Stimulated activated CD4-positive, alpha-beta T cell treated with anti-CD3 and anti-CD28 coated beads, TNF-alpha, amount 100 ng/mL, for 48 hours (primary cell): ENCODE measurements around the gene MST1.

Experiments
- DNase-seq, 3 donors: peaks; one replicate each; pipeline ENCODE4 v3.0.0-alpha.2; 2020; ENCODE audit warnings: low read depth in 3 of 3

MST1 gene

GRCh38 chr3:49656541-49657112 lies 32.6 kb downstream of the MST1 start:
- DNase-seq = no peak

DNA sequence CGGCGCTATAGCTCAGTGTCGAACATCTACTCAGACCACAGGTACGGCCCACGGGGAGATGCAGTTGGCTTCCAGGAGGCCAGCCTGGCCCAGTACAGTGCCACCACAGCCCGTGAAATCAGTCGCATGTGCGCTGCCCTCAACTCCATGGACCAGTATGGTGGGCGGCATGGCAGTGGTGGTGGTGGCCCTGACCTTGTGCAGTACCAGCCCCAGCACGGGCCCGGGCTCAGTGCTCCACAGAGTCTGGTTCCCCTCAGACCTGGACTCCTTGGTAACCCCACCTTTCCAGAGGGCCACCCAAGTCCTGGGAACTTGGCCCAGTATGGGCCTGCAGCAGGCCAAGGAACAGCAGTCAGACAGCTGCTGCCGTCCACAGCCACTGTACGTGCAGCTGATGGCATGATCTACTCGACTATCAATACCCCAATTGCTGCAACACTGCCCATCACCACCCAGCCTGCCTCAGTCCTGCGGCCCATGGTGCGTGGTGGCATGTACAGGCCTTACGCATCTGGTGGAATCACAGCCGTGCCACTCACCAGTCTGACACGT lies 33.5 kb downstream of the MST1 start:
- no peak for DNase-seq

GRCh38 chr3:49654955-49655556 lies 34.2 kb downstream of the MST1 start:
- DNase-seq = no peak

- DNase-seq = no peak
Observed at GRCh38 chr3:49654176-49654825, 35.0 kb downstream of the MST1 start.

GRCh38 chr3:49653621-49654020 lies 35.7 kb downstream of the MST1 start:
- DNase-seq = no peak

DNA sequence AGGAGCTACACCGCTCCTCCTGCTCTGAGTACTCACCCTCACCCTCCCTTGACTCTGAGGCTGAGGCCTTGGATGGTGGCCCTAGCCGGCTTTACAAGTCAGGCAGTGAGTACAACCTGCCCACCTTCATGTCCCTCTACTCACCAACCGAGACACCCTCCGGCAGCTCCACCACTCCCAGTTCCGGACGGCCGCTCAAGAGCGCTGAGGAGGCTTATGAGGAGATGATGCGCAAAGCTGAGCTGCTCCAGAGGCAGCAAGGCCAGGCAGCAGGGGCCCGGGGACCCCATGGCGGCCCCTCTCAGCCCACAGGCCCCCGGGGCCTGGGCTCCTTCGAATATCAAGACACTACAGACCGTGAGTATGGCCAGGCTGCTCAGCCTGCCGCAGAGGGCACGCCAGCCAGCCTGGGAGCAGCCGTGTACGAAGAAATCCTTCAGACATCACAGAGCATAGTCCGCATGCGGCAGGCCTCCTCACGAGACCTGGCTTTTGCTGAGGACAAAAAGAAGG lies 36.3 kb downstream of the MST1 start:
- DNase-seq = no peak

- no peak for DNase-seq
Observed at GRCh38 chr3:49652218-49652902, 36.9 kb downstream of the MST1 start.

DNA sequence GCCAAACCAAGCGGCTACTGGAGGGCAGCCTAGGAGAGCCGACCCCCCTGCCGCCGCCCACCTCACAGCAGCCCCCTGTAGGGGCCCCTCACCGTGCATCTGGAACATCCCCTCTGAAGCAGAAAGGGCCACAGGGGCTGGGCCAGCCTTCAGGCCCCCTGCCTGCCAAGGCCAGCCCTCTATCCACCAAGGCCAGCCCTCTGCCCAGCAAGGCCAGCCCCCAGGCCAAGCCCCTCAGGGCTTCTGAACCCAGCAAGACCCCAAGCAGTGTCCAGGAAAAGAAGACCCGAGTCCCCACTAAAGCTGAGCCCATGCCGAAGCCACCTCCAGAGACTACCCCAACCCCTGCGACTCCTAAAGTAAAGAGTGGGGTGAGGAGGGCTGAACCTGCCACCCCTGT lies 38.6 kb downstream of the MST1 start:
- no peak for DNase-seq

DNA sequence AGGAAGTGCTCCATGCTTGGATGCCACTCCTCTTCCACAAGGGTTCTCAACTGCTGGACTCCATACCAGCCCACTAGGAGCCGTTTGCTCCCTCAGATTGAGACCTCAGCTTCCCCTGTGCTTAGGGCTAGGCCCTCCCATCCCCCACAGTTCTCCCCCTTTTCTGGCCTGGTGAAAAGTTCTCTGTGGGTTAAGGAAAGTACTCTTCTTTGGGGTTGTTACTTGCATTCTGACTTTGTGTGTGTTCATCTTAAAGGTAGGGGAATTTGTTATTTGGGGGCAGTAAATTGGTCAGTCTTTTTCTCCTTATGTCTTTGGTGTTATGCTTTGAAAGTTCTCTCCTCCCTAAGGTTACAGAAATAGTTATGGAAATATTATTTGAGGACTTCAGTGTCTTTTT lies 39.1 kb downstream of the MST1 start:
- no peak for DNase-seq

DNA sequence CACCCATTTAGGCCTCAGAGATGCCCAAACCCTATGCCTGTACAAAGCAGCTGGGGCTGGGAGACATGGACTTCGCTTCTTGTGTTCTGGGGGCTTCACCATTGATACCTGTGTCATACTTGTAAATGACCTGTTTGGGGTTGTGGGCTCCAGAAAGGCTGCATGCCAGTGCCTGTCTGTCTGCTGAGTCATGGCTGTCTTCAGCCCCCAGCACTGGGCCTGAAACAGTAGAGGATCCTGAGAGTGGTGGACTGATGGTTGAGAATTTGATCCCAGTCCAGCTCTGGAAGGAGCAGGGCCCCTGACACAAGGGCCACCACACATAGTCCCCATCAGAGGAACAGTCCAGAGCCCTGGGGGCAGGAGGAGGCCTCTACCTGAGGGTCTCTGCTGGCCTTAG lies 39.7 kb downstream of the MST1 start:
- no peak for DNase-seq

DNA sequence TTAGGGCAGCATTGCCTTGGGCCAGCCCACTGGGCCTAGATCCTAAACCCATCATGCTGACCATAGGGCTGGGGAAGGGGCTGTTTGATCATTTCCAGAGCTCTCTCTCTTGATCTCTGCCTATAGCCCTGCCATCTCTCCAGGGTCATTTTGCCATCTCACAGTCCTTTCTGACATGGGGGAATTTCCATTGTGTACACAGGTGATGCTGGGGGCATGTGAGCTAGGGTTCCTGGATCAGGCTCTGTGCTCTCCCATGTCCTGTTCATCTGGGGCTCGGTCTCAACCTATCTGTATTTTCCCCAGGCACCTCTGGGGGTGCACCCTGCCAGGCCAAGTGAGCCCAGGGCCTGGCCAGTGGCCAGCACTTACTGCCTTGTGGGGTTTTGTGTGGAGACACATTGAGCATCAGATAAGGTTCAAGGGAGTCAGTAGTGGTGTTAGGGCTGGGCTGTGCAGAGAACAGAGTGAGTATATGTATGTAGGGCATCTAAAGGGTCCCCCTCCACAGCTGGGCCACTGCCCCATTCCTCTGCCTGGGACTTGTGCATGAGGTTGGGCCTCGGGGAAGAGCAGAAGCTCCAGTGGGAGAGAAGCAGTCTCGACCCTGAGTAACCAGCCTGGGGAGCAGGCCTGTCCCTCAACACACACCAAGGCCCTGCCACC lies 40.8 kb downstream of the MST1 start:
- no peak for DNase-seq

- no peak for DNase-seq
Observed at GRCh38 chr3:49647741-49648140, 41.5 kb downstream of the MST1 start.

- no peak for DNase-seq
Observed at GRCh38 chr3:49646236-49646635, 43.0 kb downstream of the MST1 start.

DNA sequence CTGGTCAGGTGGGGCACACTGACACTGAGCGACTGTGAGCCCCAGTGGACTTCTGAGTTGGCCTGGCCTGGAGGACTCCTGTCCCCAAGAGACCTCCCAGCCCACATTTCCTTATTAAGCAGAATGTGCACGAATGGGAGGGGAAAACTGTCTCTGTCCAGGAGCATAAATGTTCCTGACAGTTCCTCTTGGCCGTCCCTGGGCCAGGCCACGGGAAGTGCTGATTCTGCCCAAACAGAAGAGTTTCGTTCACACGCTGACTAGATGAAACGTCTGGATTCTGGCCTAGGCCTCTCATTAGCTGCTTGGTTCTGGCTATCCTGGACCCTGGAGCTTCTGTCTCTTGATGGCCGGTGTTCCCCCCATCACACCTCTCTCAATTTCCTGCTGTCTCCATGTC lies 44.6 kb downstream of the MST1 start:
- DNase-seq = no peak

DNA sequence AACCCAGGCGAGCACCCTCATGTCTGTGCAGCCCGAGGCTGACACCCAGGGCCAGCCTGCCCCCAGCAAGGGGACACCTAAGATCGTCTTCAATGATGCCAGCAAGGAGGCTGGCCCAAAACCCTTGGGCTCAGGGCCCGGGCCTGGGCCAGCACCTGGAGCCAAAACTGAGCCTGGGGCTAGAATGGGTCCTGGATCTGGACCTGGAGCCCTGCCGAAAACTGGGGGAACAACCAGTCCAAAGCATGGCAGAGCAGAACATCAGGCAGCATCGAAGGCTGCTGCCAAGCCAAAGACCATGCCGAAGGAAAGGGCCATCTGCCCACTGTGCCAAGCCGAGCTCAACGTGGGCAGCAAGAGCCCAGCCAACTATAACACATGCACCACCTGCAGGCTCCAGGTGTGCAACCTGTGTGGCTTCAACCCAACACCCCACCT lies 46.5 kb downstream of the MST1 start:
- no peak for DNase-seq

- no peak for DNase-seq
Observed at GRCh38 chr3:49641921-49642707, 47.2 kb downstream of the MST1 start.

- DNase-seq = no peak
Observed at GRCh38 chr3:49641292-49641691, 48.0 kb downstream of the MST1 start.

GRCh38 chr3:49639551-49639950 lies 49.7 kb downstream of the MST1 start:
- DNase-seq = no peak

DNA sequence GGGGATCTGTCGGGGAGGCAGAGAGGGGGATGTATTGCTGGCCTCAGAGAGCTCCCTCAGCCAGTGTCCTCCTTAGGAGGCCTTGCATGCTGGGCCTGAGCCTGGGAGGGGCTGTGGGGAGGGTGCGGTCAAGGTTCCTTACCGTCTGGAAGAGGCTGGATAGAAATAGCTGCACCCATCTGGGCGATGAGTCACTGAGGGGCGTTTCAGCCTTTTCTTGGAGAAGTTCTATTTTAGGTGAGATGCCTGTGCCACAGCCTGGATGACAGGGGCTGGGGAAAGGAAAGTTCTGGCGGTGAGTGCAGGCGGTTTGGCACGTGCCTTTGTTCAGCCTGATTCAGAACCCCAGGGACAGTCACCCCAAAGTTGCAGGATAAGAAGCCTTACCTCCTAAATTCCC lies 50.8 kb downstream of the MST1 start:
- DNase-seq = no peak

DNA sequence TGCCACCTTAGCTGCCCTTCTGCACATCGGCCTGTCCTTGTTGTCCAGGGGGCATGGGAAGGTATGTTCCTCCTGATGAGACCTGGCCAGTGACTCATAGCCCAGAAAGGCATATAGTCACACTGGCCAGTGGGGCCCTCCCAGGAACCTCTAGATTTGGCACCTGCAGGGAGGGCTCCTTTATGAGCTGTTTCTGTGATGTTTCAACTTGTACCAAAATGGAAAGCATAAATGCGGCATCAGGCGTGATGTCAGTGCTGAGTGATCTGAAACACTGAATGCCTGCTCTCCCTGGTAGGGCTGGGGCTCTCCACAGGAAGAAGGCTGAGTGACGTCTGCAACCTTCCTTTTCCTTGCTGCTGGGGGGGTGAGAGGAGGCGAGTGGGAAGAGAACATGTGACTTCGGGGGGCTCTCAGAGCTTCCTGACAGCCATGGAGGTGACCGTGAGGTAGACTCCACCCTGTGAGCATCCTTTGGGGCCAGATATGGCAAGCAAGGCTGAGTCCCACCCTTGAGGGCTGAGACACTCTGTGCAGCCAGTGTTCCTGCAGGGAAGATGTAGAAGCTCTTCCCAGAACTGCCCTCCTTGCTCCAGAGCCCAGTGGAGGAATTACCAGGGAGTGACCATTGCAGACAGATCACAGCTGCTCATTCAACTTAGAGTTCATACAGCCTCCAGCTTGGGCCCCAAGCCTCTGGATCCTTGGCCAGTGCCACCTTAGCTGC lies 52.2 kb downstream of the MST1 start:
- no peak for DNase-seq
